Heart right ventricle (tissue), 16 donors: ENCODE measurements around the gene PTGIR. TPM values are rescaled to one million over a fixed set of nuclear protein-coding genes. Genes with fewer than 3 reads are reported as not detected.

Experiments used
- ATAC-seq, 8 donors: fragments of 200-7000 bp; cut with Tn5 transposase; one replicate each; pipeline ENCODE4 v1.9.1; 2020; ENCODE audit warnings: mild to moderate bottlenecking in 8 of 8, moderate library complexity in 8 of 8, moderate number of reproducible peaks in 1 of 8
- DNase-seq, 2 donors: peaks; one replicate each; pipeline ENCODE4 v3.0.0-alpha.2; 2020
- H3K27ac ChIP-seq, 10 donors: fragments of 200-600 bp; sonication (generic) in 2 of 10; one replicate each; pipeline versions ENCODE4 v1.5.0 to v1.8.0; 2020 to 2022; ENCODE audit warnings: mild to moderate bottlenecking in 3 of 10
- H3K27me3 ChIP-seq, 7 donors: fragments of 200-600 bp; one replicate each; pipeline ENCODE4 v1.8.0; 2021 to 2022; ENCODE audit warnings: mild to moderate bottlenecking in 2 of 7
- H3K36me3 ChIP-seq, 9 donors: fragments of 200-600 bp; sonication (generic) in 1 of 9; one replicate each; pipeline versions ENCODE4 v1.5.0 to v1.8.0; 2020 to 2022; ENCODE audit warnings: mild to moderate bottlenecking in 2 of 9
- H3K4me1 ChIP-seq, 9 donors: fragments of 200-600 bp; sonication (generic) in 1 of 9; one replicate each; pipeline versions ENCODE4 v1.5.0 to v1.8.0; 2020 to 2022; ENCODE audit warnings: mild to moderate bottlenecking in 4 of 9
- H3K4me3 ChIP-seq, 10 donors: fragments of 200-600 bp; sonication (generic) in 2 of 10; one replicate each; pipeline versions ENCODE4 v1.5.0 to v1.8.0; 2020 to 2022; ENCODE audit warnings: mild to moderate bottlenecking in 7 of 10, moderate library complexity in 2 of 10
- H3K9me3 ChIP-seq, 11 donors: fragments of 200-600 bp in 10 of 11; sonication (generic) in 2 of 11; one replicate each; pipeline versions ENCODE4 v1.5.0 to v1.8.0; 2013 to 2022; ENCODE audit warnings: mild to moderate bottlenecking in 2 of 11, control low read depth in 1 of 11, moderate library complexity in 1 of 11
- CTCF ChIP-seq, 9 donors: fragments of 200-600 bp; sonication (generic) in 2 of 9; IDR thresholded peaks; one replicate each; pipeline versions ENCODE4 v1.5.0 to v1.8.0; 2021 to 2022; ENCODE audit warnings: antibody characterized with exemption in 9 of 9, mild to moderate bottlenecking in 5 of 9, moderate library complexity in 1 of 9
- WGBS, 2 donors: extraction: QIAGEN DNeasy Blood & Tissue Kit; methylation state at CpG; one replicate each; pipeline ENCODE4 v1.1.7; 2013; ENCODE audit warnings: inconsistent platforms in 1 of 2; 5-methylcytosine and 5-hydroxymethylcytosine counted together
- intact Hi-C, 10 donors: fragments of 100-400 bp; cut with DNase I; formaldehyde crosslinking; loops; one replicate each; pipeline versions ENCODE4 v1.11.1 to v1.14.2; 2022
- polyA plus RNA-seq, 2 donors: library from polyadenylated mRNA; stranded (reverse); fragments of 200-250 nt; gene quantifications; one replicate each; pipeline ENCODE4 v1.2.3, GENCODE V29; 2013
- total RNA-seq, 10 donors: library from RNA; stranded (reverse); fragmentation: NEBNext Ultra II Directional in 3 of 10; extraction: Animal tissue kit (Norgen Biotek cat#: 25700) in 3 of 10; gene quantifications; one replicate each; pipeline versions ENCODE4 v1.2.1 to v1.2.4, GENCODE V29; 2021 to 2023
- donor health status: Arrhythmogenic right ventricular cardiomyopathy.
- donor health status: ischemic (EF 13 %, LVEDD 7.1; RV severe dilation, severe dysfunction).
- donor health status: healthy with polysubstance abuse.
- donor health status: DM: no; HTN: yes; CAD: no.
- donor health status: DM: no; HTN: no; CAD: no.
- donor health status: ischemic (EF 25% LVEDD 6.9; RV normal size, moderate dysfunction).
- donor health status: ischemic (EF 25% LVEDD 5.7; RV mildly dilated, moderate dysfunction).
- donor health status: healthy.
- donor health status: DM: yes; HTN: yes; CAD: no.
- donor health status: Ischemic cardiomyopathy.
- donor health status: ischemic (EF 35%, LVEDD 5.7; RV mildly dilated, moderate dysfunction).
- donor health status: nonischemic (EF 11% LVEDD 7.7; RV severe dilation, severe dysfunction).
- donor health status: DM: yes; HTN: yes; CAD: no.
- donor health status: PGD.
- donor health status: ischemic (EF 29% LVEDD 5.4; RV normal size, mild dysfunction).
- donor health status: nonischemic (EF 23%, LVEDD 6.1; RV moderate dilation, normal function).

The PTGIR gene
- total and polyA plus RNA-seq, 12 donors, result 1.4 to 13.7 (median 3.4) TPM

DNA sequence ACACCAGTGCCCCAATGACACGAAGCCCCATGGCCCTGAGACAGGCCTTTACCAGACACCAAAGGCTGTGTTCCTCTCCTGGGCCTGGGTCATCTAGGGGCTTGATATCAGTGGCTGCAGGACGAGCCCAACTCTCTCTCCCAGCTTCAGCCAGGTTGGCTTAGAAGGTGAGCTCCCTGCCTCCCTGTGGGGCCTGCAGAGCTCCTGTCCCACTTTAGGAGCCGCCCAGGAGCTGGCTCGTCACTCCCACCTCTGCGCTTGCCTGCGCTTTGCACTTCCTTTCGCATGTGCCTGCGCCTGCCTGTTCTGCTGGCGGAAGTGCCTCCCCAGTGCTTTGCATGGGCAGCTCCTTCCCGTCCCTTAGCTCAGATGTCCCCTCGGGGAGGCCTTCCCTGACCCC is 18.9 kb downstream of the PTGIR start:
- ATAC-seq (no peak), DNase-seq (no peak)
- no peak for TF ChIP-seq CTCF (IDR thresholded peaks at IDR 0.05)
- Histone ChIP-seq H3K36me3 (peaks cover 0 to 59% (median 46%) of the 10 kb centered on the region in 9 donors), H3K27me3 (no peaks in the 10 kb centered on the region), H3K4me3 (no peak overlapping the region), H3K27ac (peak overlapping the region in 4 of 10 donors; percentile 14 to 35 (median 26)), H3K4me1 (peaks cover 23 to 58% (median 46%) of the 10 kb centered on the region in 9 donors), H3K9me3 (no peaks in the 10 kb centered on the region)
- intact Hi-C loops, result no loop called here
- WGBS, 2 donors, result 83 to 87% methylated on average over 11 of the region's 11 CpGs

- 61 to 64% methylated on average over 16 of the region's 16 CpGs for WGBS, 2 donors
- Histone ChIP-seq H3K27me3 (no peaks in the 10 kb centered on the region), H3K4me3 (peak overlapping the region in 1 of 10 donors; percentile 5), H3K9me3 (no peaks in the 10 kb centered on the region), H3K36me3 (peaks cover 0 to 58% (median 46%) of the 10 kb centered on the region in 9 donors), H3K4me1 (peaks cover 23 to 58% (median 41%) of the 10 kb centered on the region in 9 donors), H3K27ac (peak overlapping the region in 8 of 10 donors; percentile 8 to 42 (median 25))
- TF ChIP-seq CTCF (IDR thresholded peaks at IDR 0.05), result no peak
- no peak for DNase-seq
- no peak for ATAC-seq
- intact Hi-C loops, result no loop called here
Observed at GRCh38 chr19:46605356-46605821, 19.5 kb downstream of the PTGIR start.

DNA sequence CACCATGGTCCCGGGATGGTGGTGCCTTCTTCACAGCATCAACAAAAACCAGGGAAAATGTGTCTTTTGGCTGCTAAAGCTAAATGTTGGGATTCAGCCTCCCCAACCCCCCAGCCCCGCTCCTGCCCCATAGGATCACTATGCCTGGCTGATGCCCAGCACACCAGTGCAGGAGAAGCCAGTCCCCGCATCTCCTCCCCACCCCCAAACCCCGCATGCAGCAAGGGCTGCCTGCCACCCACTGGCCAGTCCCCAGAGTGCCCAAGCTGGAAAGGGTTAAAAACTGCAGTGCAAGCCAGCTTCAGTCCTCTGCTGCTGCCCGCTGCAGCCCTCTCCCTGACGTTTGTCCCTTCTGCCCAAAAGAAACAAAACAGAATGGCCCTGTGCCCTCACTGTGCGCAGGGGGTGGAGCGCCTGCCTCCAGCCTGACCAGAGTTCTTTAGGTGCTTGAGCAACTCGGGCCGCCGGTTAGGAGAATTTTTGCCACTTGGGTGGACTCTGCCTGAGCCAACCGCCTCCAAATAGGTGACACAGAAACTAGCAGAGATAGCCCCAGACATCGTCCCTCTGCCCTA is 20.0 kb downstream of the PTGIR start:
- no peaks in the 10 kb centered on the region for H3K9me3 ChIP-seq
- H3K4me3 ChIP-seq, result peak overlapping the region in 2 of 10 donors; percentile 5 to 11
- intact Hi-C loops, result loop anchor here in 1 of 10 donors (5.0 kb wide), 1 partner anchor 142 kb away; the partner anchor contains the start of genes FKRP and STRN4
- no peaks in the 10 kb centered on the region for H3K27me3 ChIP-seq
- H3K4me1 ChIP-seq, result peaks cover 23 to 63% (median 46%) of the 10 kb centered on the region in 9 donors
- 50 to 55% methylated on average over 13 of the region's 13 CpGs for WGBS, 2 donors
- DNase-seq (no peak), ATAC-seq (no peak)
- peaks cover 0 to 53% (median 43%) of the 10 kb centered on the region in 9 donors for H3K36me3 ChIP-seq
- TF ChIP-seq CTCF (IDR thresholded peaks at IDR 0.05), result no peak
- H3K27ac ChIP-seq, result peak overlapping the region in 8 of 10 donors; percentile 8 to 99 (median 25)

DNA sequence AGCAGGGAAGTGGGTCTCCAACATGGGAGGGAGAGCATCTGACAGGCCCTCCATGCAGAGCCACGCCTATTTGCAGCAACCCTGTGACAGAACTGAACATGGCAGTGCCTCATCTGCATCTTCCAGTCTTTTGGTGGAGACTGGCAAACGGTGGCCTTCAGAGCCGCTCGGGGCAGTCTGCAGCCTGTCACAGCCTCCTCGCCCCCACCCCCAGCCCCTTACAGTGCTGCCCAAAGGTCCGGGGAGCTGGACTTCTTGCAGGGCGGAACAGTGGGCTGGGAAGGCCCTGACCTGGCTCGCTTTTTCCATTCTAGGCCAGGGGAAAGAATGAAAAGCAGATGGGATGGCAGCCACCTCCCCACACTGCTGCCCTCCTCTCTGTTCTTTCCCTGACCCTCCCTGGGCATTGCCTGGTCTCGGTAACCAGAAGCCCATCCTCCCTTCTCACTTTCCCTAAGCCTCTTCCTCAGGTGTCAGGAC is 21.1 kb downstream of the PTGIR start:
- H3K27ac ChIP-seq, result peak overlapping the region in 8 of 10 donors; percentile 43 to 100 (median 99)
- no peaks in the 10 kb centered on the region for H3K27me3 ChIP-seq
- no peak for DNase-seq
- no peak for ATAC-seq
- no peak for TF ChIP-seq CTCF (IDR thresholded peaks at IDR 0.05)
- intact Hi-C loops, result loop anchor here in 1 of 10 donors (5.0 kb wide), 1 partner anchor 144 kb away; the partner anchor contains the start of genes FKRP and STRN4
- H3K4me3 ChIP-seq, result peak overlapping the region in 4 of 10 donors; percentile 11 to 100 (median 98)
- peaks cover 23 to 64% (median 47%) of the 10 kb centered on the region in 9 donors for H3K4me1 ChIP-seq
- H3K36me3 ChIP-seq, result peaks cover 0 to 42% (median 32%) of the 10 kb centered on the region in 9 donors
- H3K9me3 ChIP-seq, result peaks cover 0 to 8% (median 5%) of the 10 kb centered on the region in 11 donors
- 54 to 59% methylated on average over 9 of the region's 9 CpGs for WGBS, 2 donors
